ENCODE data around the gene KDM2A.

GRCh38 chr11:67274768-67275605 lies 155.9 kb downstream of the KDM2A start:
- no peak for TF ChIP-seq CTCF (IDR thresholded peaks at IDR 0.05 in 4 of 5, conservative IDR thresholded peaks at IDR 0.05 in 1 of 5)
- no peak for TF ChIP-seq POLR2A (IDR thresholded peaks at IDR 0.05)

All from gastrocnemius medialis (tissue), 4 donors.